ENCODE results near the gene EPG5.
"Not testable (repeated sequence)": the region's sequence is repeated elsewhere in the genome, so short reads cannot be mapped to it uniquely, and the experiment has no call there.

Gene EPG5

DNA sequence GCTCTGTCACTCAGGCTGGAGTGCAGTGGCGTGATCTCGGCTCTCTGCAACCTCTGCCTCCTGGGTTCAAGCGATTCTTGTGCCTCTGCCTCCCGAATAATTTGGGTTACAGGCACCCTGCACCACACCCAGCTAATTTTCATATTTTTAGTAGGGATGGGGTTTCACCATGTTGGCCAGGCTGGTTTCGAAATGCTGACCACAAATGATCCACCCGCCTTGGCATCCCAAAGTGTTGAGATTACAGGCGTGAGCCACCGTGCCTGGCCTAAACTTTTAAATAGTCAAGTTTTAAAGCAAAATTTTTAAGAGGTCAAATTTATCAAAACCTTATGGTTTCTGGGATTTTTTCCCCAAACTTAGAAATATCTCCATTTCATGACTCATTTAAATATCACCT, 148.4 kb downstream of the EPG5 start:
- DNase-seq (ENCODE audit: low read depth in 2 of 2, low spot score in 1 of 2): not testable (repeated sequence)

DNA sequence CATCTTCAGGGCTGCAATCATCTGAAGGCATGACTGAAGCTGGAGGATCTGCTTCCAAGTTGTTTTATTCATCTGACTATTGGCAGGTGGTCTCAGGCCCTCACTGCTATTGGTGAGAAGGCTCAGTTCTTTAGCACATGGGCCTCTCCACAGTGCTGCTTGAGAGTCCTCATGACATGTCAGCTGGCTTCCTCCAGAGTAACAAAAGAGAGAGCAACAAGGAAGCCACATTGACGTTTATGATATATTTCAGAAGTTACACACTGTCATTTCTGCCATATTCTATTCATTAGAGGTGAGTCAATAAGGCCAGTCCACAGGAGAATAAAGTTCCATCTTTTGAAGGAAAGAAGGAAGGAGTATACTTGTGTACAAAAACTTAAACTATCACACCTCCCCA, 149.6 kb downstream of the EPG5 start:
- DNase-seq (ENCODE audit: low read depth in 2 of 2, low spot score in 1 of 2): no peak

DNA sequence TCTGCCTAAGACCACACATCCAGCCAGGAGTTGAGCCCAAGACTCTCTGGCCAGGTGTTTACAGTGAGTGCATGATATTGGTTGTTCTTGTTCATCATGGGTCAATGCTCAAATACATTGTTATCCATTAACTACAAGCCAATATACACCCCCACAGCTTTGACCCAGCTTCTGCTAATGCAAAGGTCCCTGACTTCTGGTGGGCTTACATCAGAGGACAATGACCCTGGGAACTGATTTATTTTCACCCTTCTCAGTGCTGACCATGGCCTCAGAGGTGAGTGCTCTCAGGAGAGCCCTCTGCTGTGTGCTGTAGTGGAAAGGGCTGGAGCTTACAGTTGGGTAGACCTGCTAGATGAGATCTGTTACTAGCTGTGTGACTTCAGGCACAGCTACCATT, 152.4 kb downstream of the EPG5 start:
- DNase-seq (ENCODE audit: low read depth in 2 of 2, low spot score in 1 of 2): not testable (repeated sequence)

DNA sequence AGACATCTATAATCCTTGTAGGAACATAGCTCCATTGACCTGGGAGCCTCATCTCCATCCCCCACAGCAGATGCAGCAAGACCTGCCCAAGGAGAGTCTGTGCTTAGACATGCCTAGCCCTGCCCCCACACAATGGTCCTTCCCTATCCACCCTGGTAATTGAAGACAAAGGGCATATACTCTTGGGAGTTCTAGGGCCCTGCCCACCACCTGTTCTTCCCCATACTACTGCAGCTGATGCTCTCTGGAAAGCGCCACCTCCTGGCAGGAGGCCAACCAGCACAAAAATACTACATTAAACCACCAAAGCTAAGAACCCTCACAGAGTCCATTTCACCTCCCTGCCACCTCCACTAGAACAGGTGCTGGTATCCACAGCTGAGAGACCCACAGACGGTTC, 160.0 kb downstream of the EPG5 start:
- not testable (repeated sequence) for DNase-seq (ENCODE audit: low read depth in 2 of 2, low spot score in 1 of 2)

DNA sequence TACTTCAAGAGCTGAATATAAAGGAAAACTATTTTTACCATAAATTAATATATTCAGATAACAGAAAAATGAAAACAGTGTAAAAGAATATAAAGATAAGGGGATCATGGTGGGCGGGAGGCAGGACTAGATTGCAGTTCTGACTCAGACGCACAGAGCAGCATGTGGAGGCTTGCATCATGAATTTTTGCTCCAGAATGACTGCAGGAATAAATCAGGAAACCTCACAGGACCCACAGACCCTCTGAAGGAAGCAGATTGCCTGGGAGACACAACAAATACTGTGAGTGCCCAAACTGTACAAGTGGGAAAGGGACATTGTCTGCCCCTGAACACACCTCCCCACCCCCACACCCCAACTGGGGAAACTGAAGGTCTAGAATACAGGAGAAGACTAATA, 160.9 kb downstream of the EPG5 start:
- no peak for DNase-seq (ENCODE audit: low read depth in 2 of 2, low spot score in 1 of 2)

DNA sequence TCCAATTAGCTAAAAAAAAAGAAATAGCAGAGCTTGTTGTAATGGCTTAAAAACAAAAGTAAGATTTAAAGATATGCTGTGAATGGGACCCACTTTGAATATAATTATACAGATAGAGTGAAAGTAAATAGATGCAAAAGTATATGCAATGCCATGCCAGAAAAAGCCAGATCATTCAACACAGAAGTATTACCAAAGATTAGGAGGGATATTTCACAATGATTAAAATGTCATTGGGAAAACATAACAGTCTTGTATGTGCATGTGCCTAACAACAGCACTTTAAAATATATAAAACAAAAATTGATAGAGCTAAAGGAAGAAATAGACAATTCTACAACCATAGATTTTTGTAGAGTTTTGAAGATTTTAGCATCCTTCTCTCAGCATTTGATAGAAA, 161.6 kb downstream of the EPG5 start:
- DNase-seq (ENCODE audit: low read depth in 2 of 2, low spot score in 1 of 2): no peak

DNA sequence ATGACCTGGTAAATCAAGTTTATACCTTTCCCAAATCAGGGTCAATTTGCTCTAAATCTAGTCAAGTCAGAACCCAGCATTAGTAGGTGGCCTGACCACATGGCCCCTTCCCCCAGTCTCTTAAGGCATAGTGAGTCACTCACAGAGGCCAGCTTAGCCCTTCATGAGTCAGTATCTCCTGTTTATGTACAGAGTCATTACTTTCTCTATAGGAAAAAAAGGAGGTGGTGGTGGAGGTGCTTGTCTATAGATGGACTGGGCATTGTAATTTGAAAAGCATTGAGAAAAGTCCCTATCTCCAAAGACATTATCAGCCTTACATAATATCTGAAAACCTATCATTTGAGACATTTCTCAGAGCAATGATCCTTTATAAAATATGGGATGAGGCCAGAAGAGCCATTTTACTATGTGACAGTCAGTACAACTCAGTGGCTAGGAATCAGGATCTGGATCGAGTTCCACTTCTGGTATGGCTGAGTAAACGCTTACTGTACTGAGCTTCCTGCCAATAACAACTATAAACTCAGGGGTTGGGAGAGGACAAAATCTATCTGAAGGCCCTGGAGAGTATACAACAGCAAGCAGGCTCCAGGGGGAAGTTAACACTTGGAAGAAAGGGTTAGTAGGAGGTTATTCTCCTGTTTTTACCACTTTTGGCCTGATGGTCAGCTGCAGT, 164.2 kb downstream of the EPG5 start:
- no peak for DNase-seq (ENCODE audit: low read depth in 2 of 2, low spot score in 1 of 2)

DNA sequence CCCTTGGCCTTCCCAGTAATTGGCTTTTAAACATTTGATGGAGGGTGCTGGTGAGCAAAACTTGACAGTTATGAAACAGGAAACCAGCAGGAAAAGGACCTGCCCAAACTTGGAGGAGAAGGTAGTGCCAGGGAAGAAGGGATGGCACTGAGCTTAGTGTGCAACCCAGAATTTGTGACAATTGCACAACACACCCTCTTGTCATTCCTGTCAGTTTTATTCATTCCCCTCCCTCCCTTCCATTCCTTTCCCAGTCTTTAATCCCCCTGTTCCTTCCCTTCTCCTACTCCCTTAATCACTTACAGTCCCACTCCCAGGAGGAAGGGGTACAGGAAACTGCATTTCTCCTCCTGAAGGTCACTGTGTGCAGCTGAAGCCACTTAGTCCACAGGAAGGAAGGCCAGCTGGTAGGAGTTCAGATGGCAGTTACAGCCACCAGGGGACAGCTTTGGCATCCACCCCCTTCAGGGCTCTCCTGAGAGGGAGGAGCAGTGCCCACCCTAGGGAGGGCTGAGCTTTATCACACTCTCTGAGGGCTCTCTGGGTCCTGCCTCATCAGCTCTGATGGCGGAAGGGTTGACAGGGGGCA, 165.6 kb downstream of the EPG5 start:
- DNase-seq (ENCODE audit: low read depth in 2 of 2, low spot score in 1 of 2): no peak

Measured in stimulated activated CD8-positive, alpha-beta memory T cell treated with anti-CD3 and anti-CD28 coated beads, Interleukin-4, amount 100 ng/mL, for 4 hours (primary cell).